HT-29 (cell line): ENCODE measurements around the gene DLG5. TPM values are rescaled to one million over a fixed set of nuclear protein-coding genes. Genes with fewer than 3 reads are reported as not detected.

Source experiments
- DNase-seq: peaks from one replicate; pipeline ENCODE4 v3.0.0-alpha.2; 2015; ENCODE audit warnings: low spot score
- total RNA-seq: library from RNA; depleted of rRNA; stranded (reverse); fragments of >200 nt; shearing (Covaris generic); gene quantifications from 2 replicates; pipeline ENCODE4 v1.2.3, GENCODE V29; 2014; rRNA removed

The DLG5 gene, protein sequence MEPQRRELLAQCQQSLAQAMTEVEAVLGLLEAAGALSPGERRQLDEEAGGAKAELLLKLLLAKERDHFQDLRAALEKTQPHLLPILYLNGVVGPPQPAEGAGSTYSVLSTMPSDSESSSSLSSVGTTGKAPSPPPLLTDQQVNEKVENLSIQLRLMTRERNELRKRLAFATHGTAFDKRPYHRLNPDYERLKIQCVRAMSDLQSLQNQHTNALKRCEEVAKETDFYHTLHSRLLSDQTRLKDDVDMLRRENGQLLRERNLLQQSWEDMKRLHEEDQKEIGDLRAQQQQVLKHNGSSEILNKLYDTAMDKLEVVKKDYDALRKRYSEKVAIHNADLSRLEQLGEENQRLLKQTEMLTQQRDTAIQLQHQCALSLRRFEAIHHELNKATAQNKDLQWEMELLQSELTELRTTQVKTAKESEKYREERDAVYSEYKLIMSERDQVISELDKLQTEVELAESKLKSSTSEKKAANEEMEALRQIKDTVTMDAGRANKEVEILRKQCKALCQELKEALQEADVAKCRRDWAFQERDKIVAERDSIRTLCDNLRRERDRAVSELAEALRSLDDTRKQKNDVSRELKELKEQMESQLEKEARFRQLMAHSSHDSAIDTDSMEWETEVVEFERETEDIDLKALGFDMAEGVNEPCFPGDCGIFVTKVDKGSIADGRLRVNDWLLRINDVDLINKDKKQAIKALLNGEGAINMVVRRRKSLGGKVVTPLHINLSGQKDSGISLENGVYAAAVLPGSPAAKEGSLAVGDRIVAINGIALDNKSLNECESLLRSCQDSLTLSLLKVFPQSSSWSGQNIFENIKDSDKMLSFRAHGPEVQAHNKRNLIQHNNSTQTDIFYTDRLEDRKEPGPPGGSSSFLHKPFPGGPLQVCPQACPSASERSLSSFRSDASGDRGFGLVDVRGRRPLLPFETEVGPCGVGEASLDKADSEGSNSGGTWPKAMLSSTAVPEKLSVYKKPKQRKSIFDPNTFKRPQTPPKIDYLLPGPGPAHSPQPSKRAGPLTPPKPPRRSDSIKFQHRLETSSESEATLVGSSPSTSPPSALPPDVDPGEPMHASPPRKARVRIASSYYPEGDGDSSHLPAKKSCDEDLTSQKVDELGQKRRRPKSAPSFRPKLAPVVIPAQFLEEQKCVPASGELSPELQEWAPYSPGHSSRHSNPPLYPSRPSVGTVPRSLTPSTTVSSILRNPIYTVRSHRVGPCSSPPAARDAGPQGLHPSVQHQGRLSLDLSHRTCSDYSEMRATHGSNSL (N-terminal part only)
- total RNA-seq: 17.9 and 24.9 TPM in 2 replicates

DNA sequence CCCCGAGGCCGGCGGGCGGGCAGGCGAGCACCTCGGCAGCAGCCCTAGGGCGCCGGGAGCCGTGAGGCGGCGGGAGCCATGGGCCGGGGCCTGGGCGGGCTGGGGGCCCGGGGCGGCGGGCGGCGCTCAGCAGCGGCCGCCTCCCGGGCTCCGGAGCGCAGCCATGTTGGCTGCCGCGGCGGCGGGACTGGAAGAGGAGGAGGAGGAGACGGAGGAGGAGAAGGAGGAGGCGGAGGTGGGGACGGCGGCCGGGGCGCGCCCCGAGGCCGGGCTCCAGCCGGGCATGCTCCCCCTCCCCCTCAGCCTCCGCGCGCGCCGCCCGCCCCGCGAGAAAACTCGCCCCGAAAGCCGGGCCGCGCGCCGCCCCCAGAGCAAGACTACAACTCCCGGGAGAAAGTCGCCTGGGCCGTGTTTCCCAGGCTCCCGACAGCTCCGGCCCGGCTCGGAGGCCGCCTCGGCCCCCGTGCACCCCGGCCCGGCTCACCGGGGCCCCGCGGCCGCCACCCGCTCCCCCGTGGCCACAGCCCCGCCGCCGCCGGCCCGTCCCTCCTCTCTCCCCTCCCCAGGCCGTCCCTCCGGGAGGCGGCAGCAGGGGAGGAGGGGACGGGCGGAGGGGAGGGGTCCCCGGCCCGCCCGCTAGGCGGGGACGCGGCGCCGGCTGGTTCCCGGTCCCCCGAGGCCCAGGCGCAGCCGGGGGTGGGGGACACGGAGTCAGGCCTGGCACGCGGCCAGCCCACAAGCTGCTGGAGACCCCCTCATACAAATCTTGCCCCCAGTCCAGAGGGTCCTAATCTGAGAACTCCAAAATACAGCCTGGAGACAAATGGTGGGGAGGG is at the start of gene DLG5:
TSS of gene DLG5 (minus strand) at position 190 of the 836 bp plus-strand sequence. CDS start 235 bp downstream, outside the sequence.
- DNase-seq: no peak

DNA sequence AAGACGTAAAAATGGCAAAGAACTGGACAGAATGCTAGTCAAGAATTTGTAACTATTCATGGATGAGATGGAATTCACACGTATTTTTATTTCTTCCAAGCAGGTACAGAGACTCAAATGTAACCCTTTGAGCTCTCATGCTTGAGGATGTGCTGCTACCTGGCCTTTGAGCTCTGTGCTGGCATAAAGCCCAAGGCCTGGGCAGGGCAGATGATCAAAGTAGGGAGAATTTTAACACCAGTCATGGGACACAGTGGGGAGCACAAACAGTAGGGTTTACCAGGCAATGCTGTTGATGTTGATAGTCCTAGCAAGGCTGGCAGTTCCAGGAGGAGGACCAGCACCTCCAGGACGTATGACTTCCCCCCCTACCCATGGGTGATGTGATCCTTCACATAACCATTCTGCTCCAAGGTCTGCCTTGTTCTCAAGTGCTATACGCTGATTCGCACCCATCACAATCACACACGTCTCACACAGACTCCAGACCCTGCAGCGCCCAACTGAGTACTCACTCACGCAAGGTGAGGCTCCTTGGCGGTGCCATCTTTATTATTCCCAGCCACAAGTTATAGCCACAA is 48.6 kb upstream of the DLG5 start:
- DNase-seq: peak; percentile 24

DNA sequence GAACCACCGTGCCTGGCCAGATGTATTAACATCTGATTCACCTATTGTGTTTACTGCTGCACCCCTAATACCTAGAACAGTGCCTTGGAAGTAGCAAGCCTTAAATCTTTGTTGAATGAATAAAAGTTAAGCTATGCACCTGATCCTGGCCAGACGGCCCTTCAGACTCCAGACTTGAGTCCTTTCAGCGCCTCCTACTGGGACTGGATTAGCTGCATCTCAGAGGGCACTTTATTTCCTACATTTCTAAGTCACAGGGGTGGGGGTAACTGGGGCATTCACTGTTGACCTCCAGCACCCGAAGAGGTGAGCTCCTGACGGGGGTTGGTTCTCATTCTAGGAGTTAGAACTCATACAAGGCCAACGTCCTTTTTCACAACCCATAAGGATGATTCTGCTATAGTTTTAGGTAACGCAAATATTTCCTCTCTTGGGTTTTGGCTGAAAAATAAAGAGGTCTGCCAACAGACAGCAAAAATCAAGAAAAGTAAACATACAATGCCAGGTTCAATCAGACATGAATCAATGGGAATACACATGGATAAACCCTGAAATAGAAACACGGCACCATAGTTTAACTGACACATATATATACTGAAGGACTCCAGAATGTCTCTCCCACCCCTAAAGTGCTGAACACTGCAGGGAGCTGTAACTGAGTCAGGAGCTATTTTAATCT is 48.0 kb upstream of the DLG5 start:
- peak; percentile 43 for DNase-seq

DNA sequence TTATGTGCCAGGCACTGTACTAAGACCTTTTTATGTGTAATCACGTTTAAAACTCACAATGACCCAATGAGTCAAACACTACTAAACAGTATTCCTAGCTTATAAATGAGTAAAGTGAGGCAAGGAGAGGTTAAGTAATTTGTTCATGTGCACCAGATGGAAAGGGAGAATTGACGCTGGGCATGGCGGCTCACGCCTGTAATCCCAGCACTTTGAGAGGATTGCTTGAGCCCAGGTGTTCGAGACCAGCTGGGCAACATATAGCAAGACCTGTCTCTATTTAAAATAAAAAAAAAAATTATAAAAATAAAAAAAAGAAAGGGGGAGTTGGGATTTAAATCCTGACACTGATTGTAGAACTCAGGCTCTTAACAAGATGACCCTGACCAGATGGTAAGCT is 46.7 kb upstream of the DLG5 start:
- no peak for DNase-seq

DNA sequence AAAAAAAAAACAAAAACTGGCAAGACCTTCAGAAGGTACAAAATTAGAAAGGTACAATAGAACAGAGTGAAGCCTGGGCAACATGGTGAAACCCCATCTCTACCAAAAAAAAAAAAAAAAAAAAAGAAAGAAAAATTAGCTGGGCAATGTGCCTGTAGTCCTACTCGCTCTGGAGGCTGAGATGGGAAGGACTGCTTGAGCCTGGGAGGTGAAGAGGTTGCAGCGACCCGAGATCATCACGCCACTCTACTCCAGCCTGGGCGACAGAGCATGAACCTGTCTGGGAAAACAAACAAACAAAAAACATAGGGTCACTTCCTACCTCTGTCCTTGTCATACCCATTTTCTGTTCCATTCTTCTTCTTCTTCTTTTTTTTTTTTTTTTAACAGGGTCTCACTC is 45.6 kb upstream of the DLG5 start:
- no peak for DNase-seq

DNA sequence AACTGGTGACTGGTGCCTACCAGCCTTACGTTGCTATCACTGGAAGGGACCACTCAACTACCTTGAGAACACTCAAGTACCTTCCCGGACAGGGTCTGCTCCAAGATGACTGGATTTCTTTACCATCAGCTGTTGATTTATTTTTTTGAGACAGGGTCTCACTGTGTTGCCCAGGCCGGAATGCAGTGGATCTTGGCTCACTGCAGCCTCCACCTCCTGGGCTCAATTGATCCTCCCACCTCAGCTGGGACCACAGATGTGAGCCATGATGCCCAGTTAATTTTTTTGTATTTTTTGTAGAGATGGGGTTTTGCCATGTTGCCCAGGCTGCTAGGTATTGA is 45.2 kb upstream of the DLG5 start:
- no peak for DNase-seq

DNA sequence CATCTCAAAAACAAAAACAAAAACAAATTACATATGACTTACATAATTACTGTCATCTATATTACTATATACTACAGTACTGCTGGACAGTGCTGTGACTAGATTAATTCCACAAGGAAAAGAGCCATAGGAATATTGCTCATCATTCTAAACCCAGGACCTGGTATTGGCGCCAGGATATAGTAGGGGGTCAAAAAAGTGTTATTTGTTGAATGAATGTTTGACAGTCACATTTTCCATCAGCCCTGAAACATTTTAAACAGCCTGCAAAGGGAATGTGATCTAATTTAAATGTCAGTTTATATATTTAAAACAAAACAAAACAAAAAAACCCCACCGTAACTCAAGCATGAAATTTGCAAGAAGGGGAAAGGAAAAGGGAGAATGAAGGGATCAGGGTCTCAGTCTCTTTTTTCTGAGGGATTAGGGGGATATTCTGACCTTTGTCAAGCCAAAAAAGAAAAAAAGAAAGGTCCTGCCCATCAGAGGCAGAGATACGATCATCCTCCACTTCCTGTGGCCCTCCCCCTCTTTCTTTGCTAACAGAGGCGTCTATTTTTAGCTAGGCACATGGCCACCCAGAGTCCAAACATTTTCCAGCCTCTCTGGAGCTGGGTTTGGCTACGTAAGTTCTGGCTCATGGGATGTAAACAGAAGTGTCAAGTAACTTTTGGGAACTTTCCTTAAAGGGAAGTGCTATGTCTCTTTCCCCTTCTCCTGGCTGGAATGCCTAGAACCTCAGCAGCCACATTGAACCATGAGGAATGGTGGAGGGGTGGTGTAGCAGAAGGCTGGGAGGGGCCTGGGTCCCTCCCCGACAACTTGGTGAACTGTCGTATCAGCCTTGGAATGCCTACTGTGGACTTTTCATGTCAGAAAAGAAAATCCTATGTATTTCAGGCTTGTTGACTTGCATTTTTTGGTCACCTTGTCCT is 44.6 kb upstream of the DLG5 start:
- no peak for DNase-seq

DNA sequence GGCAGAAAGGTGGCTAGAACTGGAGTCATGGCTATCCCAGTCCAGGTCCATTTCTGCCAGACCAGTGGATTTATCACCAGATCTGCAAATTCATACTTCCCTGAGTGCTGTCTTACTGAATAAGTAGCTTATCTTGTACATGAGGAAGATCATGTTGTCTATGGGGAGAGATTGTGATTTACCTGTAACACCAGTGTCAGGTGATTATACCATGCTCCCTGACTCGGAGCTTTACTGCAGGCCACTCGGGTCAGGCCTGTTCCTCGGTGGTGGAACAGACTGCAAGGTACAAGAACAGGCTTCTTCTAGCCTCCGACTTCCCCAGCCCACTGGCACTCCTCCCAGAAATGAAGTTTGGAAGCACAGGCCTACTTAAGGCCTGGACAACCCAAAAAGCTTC is 42.6 kb upstream of the DLG5 start:
- no peak for DNase-seq

DNA sequence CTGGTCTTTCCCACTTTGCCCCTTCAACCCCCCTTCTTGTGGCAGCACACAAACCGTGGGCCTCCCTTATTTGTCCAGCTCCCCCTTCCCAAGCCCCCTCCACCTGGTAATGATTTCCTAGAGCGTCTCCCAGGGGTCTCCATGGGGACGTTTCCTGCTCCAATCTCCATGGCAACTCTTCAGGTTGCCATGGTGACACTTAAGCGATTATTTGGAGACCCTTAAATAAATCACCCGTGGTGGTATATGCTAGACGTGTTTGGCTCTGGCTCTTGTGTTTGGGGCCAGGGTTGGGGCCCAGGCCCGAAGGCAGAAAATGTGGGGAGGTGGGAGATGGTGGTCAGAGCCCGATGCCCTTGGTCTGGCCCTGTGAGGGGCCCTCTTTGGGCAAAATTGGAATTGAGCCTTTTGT is 41.1 kb upstream of the DLG5 start:
- no peak for DNase-seq

DNA sequence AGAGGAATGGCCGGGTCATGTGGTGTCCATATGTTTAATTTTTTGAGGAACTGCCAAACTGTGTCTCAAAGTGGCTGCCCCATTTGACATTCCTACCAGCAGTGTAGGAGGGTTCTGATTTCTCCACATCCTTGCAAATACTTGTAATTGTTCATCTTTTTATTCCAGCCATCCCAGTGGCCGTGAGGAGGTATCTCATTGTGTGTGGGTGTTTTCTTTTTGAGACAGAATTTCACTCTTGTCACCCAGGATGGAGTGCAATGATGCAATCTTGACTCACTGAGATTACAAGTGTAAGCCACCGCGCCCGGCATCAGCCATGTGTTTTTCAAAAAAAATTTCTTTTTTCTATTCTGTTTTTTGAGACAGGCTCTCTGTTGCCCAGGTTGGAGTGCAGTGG is 38.7 kb upstream of the DLG5 start:
- no peak for DNase-seq

DNA sequence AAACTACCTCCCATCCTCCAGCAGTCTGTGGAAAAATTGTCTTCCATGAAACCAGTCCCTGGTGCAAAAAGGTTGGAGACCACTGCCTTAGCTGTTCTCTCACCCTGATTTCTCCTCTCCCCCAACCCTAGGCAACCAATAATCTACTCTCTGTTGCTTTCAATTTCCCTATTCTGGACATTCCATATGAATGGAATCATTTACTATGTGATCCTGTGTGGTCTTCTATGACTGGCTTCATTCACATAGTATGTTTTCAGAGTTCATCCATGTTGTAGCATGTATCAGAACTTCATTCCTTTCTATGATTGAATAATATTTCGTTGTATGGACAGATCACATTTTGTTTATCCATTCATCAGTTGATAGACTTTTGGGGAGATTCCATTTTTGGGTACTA is 38.3 kb upstream of the DLG5 start:
- DNase-seq: no peak

DNA sequence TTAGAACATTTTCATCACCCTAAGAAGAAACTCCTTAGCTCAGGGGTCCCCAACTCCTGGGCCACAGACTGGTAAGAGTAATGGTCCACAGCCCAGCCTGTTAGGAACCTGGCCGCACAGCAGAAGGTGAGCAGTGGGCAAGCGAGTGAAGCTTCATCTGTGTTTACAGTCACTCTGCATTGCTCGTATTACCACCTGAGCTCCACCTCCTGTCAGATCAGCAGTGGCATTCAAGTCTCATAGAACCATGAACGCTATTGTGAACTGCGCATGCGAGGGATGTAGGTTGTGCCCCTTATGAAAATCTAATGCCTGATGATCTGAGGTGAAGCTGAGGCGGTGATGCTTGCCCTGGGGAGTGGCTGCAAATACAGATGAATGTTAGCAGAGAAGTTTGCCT is 37.3 kb upstream of the DLG5 start:
- no peak for DNase-seq

DNA sequence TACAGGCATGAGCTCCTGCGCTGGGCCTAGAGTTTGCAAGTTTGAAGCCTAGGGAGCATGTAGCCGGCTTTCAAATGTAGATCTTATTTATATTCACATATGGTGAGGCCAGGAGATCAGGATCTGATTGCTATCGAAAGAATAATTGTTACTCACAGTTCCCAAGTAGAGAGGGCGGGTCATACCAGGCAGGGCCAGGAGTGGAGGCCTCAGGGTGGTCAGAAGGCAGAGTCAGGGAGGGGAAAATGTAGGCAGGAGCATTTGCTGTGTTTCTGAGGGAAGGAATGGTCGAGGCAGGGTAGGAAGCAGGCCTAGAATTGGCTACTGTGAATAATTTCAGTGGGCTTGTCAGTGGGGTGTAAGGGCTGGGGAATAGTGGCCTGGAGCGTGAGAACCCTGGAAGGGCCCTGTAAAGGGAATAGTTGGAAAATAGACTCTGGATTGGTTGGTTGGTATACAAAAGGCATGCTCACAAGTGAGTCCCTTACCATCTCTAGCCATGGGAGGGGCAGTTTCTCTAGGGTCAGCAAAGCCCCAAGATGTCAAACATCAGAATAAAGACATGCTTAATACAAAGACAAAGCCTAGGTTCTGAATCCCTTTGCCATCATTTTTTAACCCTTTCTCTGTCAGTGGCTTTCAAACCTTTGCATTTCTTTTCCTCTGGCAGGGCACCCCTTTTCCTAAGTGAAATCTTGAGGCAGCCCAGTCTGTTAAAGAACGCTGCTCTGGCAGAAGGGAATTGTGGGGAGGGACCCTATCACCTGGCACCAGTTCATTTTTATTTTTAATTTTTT is 36.0 kb upstream of the DLG5 start:
- DNase-seq: no peak

DNA sequence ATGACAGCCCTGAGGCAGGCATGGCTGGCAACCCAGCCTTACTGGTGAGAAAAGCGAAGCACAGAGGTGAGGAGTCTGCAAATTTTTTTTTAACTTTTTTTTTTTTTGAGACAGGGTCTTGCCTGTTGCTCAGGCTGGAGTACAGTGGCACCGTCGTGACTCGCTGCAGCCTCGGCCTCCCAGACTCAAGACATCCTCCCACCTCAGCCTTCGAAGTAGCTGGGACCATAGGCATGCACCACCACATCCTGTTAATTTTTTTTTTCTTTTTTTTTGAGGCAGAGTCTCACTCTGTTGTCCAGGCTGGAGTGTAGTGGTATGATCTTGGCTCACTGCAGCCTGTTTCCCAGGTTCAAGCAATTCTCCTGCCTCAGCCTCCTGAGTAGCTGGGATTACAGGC is 35.1 kb upstream of the DLG5 start:
- no peak for DNase-seq

DNA sequence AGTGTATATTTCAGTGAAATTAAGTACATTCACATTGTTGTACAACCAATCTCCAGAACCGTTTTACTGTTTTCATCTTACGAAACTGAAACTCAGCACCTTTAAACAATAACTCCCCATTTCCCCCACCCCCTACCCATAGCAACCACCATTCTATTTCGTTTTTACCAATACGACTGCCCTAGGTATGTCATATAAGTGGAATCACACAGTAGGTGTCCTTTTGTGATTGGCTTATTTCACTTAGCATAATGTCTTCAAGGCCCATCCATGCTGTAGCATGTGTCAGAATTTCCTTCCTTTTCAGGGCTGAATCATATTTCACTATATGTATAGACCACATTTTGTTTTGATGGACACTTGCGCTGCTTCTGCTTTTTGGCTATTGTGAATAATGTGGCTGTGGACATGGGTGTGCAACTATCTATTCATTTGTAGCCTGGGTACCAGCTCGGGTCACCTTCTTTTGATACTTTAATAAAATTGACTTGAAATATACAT is 34.3 kb upstream of the DLG5 start:
- DNase-seq: no peak

DNA sequence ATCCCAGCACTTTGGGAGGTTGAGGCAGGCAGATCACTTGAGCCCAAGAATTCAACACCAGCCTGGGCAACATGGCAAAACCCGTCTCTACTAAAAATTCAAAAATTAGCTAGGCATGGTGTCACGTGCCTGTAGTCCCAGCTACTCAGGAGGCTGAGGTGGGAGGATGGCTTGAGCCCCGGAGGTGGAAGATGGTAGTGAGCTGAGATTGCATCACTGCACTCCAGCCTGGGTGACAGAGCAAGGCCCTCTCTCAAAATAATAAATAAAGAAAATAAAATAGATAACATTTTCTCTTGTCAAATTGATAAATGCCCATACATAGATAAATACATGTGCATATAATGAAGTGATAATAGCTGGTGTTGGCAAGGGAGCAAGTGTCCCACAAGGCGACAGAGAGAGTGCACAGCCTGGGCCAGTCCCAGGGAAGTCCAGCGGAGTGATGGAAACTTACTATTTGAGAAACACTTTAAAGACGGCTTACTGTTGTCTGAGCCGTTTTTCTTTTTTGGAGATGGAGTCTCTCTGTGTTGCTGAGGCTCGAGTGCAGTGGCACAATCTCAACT is 33.4 kb upstream of the DLG5 start:
- no peak for DNase-seq

DNA sequence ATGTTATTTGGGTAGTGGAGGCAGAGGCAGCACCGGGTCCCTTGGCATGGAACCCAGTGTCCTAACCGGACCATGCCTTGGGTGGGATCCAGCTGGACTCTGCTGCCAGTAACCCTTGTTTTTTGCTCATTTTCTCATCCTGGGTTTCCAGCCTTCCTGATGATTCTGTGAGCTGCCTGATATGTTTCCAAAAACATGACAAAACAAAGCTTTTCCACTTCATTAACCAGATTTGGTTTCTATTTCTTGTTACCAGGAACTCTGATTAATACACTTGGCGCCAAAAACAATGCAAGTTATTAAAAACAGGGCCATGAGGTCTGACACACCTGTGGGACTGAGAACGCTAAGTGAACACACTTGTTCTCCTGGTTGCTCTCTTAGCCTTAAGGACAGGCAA is 32.8 kb upstream of the DLG5 start:
- no peak for DNase-seq

DNA sequence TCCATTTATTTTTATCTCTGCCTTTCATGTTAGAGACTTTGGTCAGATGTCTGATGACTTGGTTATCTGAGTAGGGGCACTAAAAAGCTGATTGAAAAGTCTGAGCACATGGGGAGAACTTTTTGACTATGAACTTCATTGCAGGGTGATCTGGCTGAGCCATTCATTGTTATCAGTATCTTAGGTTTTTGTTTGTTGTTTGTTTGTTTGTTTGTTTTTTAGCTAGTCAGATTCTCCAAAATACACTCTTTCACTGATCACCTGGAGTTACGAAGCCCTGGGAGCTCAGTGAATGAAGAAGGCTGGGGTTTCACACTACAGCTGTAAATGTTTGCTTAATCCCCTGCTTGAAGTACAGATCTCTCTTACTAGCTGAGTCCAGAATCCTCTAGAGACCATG is 28.6 kb upstream of the DLG5 start:
- no peak for DNase-seq
